HPDE6-E6E7 (cell line): ENCODE data around the gene AMPH.
"Not testable (repeated sequence)": the region's sequence is repeated elsewhere in the genome, so short reads cannot be mapped to it uniquely, and the experiment has no call there.

Source experiments
- DNase-seq: peaks from one replicate; pipeline ENCODE4 v3.0.0; 2011; ENCODE audit warnings: missing footprints; ENCODE audit errors: extremely low spot score

Gene AMPH

DNA sequence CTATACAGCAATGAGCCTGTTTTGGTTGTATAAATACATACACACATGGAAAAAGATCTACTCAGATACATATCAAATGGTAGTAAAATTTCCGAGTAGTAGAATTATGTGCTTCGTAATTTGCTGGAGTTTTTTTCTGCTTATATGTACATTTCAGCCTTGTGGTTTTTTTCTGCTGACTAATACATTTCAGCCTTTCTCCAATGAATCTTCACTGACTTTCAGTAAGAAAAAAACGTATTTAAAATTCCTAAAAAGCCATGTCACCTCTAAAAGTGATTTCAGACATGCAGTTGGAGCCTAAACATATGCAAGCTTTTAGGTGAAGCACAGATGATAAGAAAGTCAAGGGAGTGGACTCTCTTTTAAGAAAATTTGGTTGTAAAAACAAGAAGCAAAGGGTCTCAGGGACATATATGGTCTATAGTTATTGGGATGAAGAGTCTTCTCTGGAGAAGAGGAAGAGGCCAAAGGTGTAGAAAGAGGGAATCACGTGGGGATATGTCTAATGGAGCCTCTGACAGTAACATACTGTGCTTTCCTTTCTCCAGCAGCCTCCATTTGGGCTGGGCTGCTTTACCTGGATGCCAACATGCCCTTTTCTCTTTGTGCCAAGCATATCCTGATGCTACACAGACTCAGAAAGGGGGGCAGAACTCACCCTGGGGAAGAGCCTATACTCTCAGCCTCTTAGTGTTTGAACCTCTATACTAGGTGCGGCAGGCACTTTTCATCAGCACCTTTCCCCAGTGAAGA is 2.4 kb downstream of the AMPH start:
- DNase-seq = no peak

DNA sequence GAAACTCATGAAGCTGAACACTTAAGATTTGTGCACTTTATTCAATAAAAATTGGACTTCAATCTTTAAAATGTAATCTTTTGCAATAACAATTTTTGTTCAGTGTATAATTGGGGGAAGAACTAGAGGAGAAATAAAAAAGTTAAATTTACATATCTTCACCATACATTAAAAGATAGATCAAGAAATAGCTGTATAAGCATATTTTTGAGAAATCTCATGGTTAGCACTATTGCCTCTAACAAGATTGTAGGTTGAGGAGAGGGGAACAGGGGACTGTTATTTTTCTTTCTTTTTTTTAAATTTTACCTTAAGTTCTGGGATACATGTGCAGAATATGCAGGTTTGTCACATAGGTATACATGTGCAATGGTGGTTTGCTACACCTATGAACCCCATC is 5.3 kb downstream of the AMPH start:
- DNase-seq = no peak

DNA sequence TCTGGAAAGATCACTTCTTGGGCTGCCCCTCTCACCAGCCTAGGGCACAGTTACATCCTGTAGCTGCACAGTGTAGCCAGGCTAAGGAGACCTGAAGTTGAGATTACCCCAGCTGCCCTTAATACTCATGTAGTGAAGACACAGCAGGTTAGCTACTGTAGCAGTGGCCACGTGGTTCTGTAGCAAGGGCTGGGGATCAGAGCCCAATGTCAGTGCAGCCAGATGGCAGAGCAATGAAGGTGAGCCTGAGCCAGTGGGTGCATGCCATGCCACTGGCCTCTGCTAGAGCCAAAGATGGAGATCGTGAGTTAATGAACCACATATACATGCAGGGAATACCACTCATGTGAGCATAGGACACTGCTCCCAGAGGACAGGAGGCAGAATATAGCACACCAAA is 15.5 kb downstream of the AMPH start:
- DNase-seq = no peak

DNA sequence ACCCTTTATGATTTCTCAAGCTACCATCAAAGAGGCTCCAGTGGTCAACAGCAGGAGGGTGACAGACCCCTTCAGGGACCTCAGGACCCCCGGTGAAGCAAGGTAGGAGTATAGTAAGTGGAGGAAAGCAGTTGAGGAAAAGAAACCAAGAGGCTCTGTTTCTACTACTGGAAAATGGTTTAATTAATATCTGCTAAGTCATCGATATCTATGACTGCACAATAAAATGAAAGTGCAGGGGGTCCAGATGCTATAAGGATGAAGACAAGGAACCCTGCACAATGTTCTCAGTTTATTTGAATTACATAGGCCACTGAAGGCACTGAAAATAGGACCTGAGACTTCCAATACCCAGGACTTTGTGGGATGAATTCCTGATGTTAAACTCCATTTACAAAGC is 23.7 kb downstream of the AMPH start:
- no peak for DNase-seq

DNA sequence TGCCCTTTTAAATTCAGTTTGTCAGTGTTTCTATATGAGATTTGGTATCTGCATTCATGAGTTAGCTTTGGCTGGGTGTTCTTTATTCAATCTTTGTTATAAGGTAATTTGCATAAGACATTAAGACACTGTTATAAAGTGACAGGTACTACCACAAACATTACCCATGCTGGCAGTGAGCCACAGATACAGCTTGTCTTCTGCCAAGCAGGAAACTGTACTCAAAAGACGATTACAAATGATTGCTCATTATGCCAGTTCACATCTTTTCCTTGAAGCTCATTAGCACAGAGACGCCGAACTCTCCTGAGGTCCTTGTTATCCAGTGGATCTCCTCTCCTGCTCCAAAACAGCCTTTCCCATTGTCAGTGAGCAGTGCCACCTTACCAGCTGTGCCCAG is 30.4 kb downstream of the AMPH start:
- DNase-seq = no peak

DNA sequence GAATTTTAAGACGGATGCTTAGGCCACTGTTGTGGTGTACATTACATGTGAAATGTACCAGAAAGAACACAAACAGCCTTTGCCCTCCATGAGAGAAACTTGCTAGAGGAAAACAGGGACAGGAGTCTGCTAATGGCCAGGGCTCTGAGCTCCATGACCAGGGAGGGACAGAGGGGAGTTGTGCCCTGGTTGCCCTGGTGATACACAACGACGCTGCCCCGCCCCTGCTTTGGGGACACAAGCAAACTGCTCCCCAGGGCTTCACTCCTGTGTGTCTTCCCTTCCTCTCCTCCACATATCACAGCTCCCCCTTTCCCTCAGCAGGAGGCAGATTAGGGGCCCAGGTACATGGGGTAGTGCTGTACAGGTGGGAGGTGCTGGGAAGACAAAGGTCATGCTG is 36.2 kb downstream of the AMPH start:
- no peak for DNase-seq

DNA sequence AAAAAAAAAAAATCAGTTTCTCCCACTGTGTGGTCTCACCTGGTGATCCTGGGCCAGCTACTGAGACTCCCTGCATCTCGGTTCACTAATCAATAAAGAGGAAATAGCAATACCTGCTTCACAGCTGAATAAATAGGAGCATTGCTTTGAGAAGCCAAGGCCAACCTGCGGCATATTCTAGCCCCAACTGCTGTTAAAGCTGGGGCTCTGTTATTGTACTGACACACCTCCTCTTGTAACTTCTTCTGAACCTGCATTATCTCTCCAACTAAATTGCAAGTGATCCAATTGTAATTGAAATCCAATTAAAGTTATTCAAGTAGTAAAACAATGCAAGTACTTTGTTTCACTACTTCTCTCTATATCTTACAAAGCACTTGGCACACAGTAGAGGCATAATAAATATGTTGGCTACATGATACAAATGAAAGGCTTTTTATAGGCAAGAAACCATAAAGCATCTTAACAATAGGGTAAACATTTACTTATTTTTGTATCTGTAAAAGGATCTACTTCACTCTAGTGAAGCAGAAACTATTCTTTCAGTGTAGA is 38.4 kb downstream of the AMPH start:
- DNase-seq = no peak

DNA sequence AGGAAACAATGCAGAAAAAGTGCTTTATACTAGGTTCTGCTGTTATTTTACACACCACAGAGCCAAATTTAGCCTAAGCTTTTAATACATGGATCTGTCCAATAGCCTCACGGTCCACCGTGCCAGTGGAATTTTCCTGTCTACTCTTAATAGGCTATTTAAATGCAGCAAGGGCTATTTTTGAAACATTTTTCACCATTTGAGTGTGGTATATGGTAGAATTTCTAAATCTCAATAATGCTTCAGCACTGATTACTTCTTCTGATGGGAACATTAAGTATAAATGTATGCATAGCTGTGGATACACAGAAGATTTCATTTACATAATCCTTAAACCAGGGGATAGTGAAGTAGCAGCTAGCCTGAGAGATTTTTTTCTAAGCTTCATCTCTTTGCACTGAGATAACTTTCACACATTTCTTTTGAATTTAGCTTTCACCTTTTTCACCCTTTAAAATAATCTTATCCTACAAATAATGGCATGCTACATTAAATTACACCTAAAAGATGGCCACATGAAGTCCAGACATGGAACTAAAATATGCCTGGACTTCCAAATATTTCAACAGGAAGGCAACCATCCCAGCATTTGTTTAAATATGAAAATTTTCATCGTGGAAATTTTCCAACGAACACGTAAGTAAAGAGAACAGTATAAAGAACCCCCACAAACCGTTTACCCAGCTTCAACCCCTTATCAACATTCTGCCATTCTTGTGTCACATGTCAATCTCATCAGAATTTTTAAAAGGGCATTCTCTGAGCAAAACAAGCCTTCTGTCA is 45.4 kb downstream of the AMPH start:
- DNase-seq = no peak

DNA sequence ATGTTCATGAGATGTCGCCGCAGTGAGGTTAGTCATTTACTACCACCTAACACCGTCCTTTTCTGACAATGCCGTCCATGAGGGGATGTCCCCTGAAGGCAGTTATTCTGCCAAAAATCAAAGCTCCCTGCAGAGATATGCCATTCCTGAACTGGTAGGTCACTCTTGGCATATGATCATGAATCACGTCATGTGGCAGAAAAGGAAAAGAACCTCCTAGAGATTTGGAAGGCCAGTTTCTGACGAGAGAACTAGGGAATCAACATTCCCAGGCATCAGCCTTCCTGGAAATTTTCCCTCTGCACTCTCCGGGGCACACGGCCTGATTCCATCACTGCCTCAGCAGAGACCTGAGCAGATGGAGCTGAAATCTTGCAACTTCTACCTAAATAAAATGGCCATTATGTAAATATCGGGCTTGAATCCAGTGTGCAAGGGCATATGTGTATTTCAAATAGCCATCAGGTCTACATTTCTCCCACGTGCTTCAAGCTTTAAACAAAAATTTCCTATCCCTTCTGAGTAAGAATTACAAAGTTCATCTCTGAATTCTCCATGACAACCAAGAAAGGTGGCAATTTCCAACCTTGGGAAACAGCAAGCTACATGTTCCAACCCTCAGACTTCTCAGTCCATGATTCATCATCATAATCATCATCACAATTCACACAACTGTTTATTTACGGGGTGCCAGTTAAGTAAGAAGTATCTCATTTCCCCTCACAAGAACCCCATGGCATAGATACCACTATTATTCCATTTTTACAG is 46.5 kb downstream of the AMPH start:
- DNase-seq = no peak

DNA sequence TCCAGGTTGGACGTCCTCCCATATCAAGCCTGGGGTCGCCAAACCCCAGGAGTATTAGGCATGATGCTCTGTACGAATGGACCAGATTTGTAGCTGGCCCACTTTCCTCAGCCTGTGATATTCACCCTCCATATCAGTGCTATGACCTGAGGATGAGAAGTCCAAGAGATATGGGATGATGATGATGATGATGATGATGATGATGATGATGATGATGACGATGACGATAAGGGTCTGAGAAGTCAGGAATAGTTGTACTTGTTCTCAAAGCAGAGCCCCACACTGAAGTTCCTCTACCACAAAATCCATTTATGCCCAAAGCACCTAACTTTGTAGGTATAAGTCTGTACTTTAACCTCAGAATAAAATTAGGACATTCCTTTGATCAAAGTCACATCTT is 50.7 kb downstream of the AMPH start:
- DNase-seq = no peak

DNA sequence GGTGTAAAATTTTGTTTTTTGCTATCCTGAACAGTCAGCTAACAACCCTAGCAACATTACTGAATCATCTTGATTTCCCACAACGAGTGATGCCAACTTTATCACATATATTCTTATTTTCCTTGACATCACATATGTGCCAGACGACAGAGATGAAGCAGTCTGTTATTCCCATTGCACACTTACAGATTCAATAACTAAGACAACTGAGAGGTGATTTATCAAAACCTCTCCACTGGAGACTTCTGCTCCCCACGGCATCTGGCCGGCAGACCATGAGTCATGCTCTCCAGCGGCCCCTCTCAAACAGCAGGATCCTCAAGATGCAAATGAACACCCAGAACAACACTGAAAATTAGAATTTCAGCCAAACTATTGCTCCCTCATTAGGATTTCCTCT is 57.1 kb downstream of the AMPH start:
- DNase-seq = no peak

DNA sequence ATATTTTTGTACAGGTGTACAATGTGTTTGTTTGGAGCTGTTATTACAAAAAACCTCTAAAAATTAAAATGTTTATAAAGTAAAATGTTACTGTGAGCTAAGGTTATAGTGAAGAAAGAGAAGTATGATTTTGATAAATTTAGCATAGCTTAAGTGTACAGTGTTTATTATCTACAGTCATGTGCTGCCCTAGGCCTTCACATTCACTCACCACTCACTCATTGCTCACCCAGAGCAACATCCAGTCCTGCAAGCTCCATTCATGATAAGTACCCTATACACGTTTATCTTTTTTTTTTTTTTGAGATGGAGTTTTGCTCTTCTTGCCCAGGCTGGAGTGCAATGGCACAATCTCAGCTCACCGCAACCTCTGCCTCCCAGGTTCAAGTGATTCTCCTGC is 59.6 kb downstream of the AMPH start:
- not testable (repeated sequence) for DNase-seq

DNA sequence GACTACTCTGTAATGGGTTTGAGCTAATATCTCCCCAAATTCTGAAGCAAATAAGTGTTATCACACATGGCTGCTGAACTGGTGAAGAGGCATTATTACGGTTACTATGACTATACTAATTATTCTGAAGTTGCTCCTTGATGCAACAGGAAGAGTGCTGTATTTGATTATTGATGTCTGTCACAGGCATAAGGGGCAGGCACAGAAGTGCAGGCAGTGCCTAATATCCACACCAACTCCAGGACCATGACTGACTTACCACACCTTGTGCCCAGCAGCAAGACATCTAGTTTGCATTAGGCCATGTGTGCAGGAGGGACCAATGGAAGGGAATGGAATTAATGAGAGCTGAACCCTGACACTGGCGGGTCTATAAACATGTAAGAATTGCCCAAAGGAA is 62.7 kb downstream of the AMPH start:
- no peak for DNase-seq

DNA sequence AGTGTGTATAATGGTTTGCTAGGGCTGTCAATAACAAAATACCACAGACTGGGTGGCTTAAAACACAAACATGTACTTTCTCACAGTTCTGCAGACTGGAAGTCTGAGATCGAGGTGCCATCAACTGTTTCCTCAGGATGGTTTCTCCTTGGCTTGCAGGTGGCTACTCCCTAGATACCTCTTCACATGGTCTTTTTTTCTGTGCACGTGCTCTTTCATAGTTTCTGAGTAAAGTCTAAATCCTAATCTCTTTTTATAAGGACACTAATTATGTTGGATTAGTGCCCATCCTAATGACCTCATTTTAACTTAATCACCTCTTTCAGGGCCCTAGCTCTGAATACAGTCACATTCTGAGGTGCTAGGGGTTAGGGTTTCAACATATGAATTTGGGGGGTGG is 65.9 kb downstream of the AMPH start:
- no peak for DNase-seq

DNA sequence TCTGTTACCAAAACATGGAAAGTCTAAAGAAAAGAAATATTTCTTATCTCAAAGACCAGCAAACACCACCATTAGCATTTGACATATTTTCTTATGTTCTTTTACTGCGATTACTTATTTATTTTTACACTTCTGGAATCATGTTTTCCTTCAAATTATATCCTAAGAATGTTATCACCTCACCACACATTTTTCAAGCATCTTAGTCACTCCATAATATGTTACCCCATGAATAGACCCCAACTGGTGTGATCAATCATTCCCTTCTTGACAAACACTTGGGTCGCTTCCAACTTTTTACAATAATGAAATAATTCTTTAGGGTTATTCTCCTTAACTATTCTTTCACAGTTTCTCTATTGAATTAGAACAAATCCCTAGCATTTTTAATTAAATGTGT is 67.4 kb downstream of the AMPH start:
- no peak for DNase-seq

DNA sequence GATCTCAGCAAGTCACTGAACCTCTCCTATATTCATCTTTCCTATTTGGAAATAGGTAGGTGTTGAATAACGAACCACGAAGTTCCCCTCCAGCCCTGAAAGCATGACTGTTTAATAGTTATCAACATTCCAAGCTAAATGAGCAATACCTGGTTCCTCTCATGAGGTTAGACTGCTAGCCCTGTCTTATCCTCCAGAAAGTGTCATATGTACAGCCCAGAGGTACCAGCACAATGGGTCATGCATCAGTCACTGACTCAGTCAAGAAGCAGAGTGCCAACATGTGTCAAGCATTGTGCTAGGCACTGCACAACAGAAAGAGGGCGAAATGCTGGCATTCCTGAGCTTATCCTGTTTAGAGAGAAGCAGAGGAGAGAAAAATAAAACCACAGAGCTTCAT is 70.0 kb downstream of the AMPH start:
- DNase-seq = no peak

DNA sequence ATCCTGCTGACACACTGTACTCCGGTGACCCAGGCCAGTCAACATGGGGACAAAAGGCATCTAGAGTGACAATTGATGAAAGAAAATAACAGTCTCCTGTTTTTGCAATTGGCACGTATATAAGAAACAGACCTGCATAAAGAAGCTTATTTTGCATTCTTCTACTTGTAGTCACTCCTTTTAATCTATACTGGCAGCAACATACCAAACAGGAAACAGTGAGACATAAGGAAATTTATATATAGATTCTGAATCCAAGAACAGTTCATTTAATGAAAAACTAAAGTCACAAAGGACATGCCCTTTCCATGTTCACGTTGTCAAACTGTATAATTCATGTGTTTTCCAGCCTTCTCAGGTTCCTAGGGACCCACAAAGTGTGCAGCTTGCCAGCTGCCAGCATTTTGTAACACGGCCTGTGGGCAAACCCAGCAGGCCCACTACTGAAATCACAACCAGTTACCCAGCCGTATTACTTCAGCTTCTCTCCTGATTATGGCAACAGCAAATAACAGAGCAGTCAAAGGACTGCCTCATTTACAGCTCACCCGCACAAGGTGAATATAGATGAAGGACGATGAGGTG is 72.3 kb downstream of the AMPH start:
- no peak for DNase-seq

DNA sequence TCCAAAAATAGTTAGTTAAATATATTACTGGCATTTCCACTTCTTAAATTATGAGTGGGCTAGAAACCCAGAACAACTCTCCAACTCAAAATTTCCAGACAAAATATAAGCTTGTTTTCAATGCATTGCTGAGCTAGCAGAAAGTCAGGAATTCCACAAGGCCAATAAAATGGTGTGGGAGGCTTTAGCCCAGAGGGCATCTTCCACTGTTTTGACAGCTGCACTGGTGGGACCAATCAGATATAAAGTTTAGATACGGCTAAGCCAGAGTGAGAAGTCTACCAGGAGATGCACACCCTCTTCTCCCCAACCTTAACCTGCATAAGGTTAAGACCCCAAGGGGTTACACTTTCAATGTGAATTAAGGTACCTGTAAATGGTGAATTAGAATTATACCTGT is 76.6 kb downstream of the AMPH start:
- DNase-seq = no peak

DNA sequence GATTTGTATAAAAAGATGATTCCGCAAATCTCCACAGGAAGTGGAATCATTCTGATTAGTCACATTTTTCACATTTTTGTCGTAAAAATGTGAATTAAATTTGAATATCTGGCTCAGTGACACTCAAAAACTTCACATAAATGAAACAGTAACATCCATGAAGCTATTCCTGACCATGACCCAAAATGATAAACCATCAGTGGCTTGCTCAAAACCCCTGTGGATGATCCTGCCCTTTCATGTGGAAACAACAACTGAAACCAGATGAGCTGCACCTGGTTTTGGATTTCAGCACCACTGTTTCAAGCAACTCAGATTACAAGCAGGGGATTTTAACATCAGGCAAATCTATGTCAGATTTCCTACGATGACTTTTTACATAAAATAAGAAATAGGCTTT is 80.3 kb downstream of the AMPH start:
- no peak for DNase-seq

DNA sequence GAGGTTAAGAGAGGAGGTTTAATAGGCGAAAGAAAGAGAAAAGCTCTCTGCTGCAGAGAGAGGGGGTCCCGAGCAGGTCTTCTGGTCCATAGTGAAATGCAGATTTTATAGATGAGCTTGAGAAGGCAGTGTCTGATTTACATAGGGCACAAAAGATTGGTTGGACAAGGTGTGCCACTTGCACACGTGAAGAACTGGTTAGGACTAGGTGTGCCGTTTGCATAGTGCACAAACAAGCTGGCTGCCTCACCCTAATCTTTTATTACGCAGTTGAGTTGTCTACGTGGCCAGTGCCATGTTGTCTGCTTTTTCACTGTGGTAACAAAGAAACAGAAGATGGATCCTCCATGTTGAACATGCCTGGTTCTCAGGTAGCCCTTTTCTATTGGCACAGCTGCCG is 82.6 kb downstream of the AMPH start:
- DNase-seq = no peak

DNA sequence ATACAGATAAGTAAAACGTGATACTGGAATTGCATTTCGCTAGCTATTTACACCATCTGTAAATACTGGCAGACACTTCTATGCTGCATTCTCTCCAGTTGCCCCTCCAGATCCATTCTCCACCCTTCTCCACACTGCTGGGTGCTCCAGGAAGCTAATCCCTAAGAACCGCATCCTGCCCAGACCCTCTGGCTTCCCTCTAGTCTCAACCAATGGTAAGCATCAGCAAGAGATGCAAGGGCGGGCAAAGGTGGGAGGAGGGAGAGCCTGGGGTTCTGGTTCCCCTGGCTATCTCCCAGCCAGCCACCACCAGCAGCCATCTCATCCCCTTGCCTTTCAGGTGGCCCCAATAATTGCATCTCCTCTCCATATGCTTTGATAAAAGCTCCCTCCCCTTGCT is 84.4 kb downstream of the AMPH start:
- DNase-seq = no peak

DNA sequence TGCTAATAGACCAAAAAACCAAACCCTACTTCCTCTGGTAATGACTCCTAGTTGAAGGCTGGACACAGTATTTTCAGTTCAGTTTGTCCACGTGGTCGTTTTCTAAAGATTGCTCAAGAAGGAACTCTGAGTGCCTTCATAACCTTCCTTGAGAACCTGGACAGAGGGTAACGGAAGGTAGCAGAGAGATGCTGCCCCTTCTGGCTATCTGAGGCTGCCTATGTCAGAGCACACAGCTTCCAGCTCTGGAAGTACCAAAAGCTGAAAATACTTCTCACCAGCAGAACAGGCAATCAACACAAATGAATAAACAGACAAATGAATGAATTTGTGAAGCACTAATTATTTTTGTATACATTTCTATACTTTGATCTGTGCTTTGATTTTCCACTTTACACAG is 85.2 kb downstream of the AMPH start:
- no peak for DNase-seq
